Measurements from ENCODE around the gene ZSWIM8. TPM values are rescaled to one million over a fixed set of nuclear protein-coding genes. Genes with fewer than 3 reads are reported as not detected.
"Not testable (repeated sequence)": the region's sequence is repeated elsewhere in the genome, so short reads cannot be mapped to it uniquely, and the experiment has no call there.

The ZSWIM8 gene
- total RNA-seq, 1 donor from 2014 or later, result 37.7 TPM

GRCh38 chr10:73773152-73773879, 12.1 kb upstream of the ZSWIM8 start:
- no peak for DNase-seq (ENCODE audit: low read depth in 2 of 2)

- peak in 1 of 2 donors; percentile 51 for DNase-seq (ENCODE audit: low read depth in 2 of 2)
Measured at GRCh38 chr10:73774637-73775036, 10.8 kb upstream of the ZSWIM8 start.

- DNase-seq (ENCODE audit: low read depth in 2 of 2), result no peak
Measured at GRCh38 chr10:73779018-73779417, 6.4 kb upstream of the ZSWIM8 start.

- DNase-seq (ENCODE audit: low read depth in 2 of 2), result no peak
Measured at GRCh38 chr10:73779539-73780197, 5.7 kb upstream of the ZSWIM8 start.

- DNase-seq (ENCODE audit: low read depth in 2 of 2), result no peak
Measured at GRCh38 chr10:73780301-73780700, 5.1 kb upstream of the ZSWIM8 start.

GRCh38 chr10:73780966-73781365, 4.4 kb upstream of the ZSWIM8 start:
- DNase-seq (ENCODE audit: low read depth in 2 of 2), result no peak

GRCh38 chr10:73781548-73781878, 3.9 kb upstream of the ZSWIM8 start:
- DNase-seq (ENCODE audit: low read depth in 2 of 2), result no peak

- DNase-seq (ENCODE audit: low read depth in 2 of 2), result peak; percentile 75 to 89
Measured at GRCh38 chr10:73781879-73782748, 3.3 kb upstream of the ZSWIM8 start, which contains the start of gene CHCHD1. CHCHD1 (plus strand) TSS chr10:73782048; CDS start chr10:73782076, 28 bp downstream.

GRCh38 chr10:73782749-73783085, 2.7 kb upstream of the ZSWIM8 start:
- no peak for DNase-seq (ENCODE audit: low read depth in 2 of 2)

GRCh38 chr10:73785721-73786511, 510 bp downstream of the ZSWIM8 start:
- peak; percentile 45 to 78 for DNase-seq (ENCODE audit: low read depth in 2 of 2)

GRCh38 chr10:73786512-73786885, 1.1 kb downstream of the ZSWIM8 start:
- DNase-seq (ENCODE audit: low read depth in 2 of 2), result no peak

GRCh38 chr10:73787031-73787800, 1.8 kb downstream of the ZSWIM8 start:
- not testable (repeated sequence) for DNase-seq (ENCODE audit: low read depth in 2 of 2)

- no peak for DNase-seq (ENCODE audit: low read depth in 2 of 2)
Measured at GRCh38 chr10:73788864-73789658, 3.7 kb downstream of the ZSWIM8 start.

- DNase-seq (ENCODE audit: low read depth in 2 of 2), result no peak
Measured at GRCh38 chr10:73789659-73790055, 4.3 kb downstream of the ZSWIM8 start.

GRCh38 chr10:73790886-73791625, 5.7 kb downstream of the ZSWIM8 start:
- no peak for DNase-seq (ENCODE audit: low read depth in 2 of 2)

- DNase-seq (ENCODE audit: low read depth in 2 of 2), result no peak
Measured at GRCh38 chr10:73791871-73792400, 6.5 kb downstream of the ZSWIM8 start.

- DNase-seq (ENCODE audit: low read depth in 2 of 2), result no peak
Measured at GRCh38 chr10:73793456-73793855, 8.1 kb downstream of the ZSWIM8 start.

GRCh38 chr10:73795491-73795890, 10.1 kb downstream of the ZSWIM8 start:
- DNase-seq (ENCODE audit: low read depth in 2 of 2), result not testable (repeated sequence)

- not testable (repeated sequence) for DNase-seq (ENCODE audit: low read depth in 2 of 2)
Measured at GRCh38 chr10:73796035-73796434, 10.6 kb downstream of the ZSWIM8 start.
